Right hindlimb (tissue), 1 donor: ENCODE measurements around the gene ENAH.

Experiments used
- DNase-seq: peaks from one replicate; pipeline ENCODE4 v3.0.0-alpha.2; 2018

ENAH gene

DNA sequence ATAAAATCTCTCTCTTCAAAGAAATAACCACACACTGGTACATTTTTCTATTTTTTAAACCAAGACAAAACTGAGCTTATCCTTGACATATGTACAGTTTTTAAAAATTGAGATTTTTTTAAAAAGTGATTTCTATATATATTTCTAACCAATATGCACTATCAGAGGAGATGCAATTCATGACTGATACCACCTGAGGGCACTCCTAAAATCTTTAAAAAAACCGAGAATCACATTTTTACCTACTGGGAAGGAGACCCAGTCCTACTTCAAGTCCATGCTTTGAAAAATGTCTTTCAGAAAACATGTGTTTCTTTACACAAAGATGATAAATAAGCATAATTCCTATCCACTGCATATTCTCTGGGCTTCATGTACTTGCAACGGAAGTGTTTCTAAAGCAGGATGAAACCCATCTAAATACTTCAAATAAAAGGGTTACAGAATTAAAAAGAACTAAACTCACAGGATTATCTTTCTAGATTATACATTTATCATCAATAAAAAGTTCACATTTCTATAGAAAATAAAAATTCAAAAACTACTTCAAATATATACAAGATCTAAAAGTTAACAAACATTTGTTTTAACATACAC lies 98.6 kb downstream of the ENAH start:
- no peak for DNase-seq

GRCh38 chr1:225549821-225550220 lies 103.1 kb downstream of the ENAH start:
- no peak for DNase-seq

GRCh38 chr1:225548140-225548857 lies 104.6 kb downstream of the ENAH start:
- DNase-seq, result no peak

GRCh38 chr1:225545649-225546048 lies 107.3 kb downstream of the ENAH start:
- DNase-seq, result no peak

DNA sequence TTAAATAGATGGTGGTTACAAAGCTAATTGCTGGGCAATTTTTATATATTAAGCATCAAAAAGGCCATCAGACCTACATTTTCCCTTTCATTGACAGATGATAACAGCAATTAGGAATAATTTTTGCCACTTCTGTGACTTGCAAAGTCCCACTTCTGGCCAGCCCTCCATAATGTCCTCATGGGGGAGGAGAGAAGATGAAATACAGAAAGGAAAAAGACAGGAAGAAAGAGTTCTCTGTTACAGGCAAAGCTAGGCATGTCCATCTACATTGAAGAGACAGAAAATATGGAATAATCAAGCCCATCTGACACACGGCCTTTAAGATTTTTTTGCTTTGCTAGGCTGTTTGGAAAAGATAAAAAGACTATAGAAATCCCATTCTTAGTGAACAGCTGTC lies 108.0 kb downstream of the ENAH start:
- DNase-seq, result no peak

- no peak for DNase-seq
Observed at GRCh38 chr1:225544263-225544662, 108.7 kb downstream of the ENAH start.

DNA sequence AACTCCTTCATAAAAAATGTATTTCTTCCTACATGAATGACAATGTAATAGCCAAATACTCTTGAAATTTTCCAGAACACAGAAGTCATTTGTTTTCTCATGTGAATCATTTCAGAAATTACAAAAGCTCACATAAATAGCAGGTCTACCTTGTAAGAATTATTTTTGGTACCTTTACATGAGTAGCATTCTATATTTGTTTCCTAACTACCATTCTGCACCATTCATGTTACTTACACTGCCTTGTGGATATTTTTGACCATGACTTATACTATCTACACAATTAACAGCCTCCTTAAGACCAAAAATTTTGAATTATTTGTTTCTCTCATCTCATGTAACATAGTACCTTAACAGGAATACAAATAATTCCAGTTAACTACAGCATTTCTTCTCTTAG lies 109.6 kb downstream of the ENAH start:
- DNase-seq, result no peak

DNA sequence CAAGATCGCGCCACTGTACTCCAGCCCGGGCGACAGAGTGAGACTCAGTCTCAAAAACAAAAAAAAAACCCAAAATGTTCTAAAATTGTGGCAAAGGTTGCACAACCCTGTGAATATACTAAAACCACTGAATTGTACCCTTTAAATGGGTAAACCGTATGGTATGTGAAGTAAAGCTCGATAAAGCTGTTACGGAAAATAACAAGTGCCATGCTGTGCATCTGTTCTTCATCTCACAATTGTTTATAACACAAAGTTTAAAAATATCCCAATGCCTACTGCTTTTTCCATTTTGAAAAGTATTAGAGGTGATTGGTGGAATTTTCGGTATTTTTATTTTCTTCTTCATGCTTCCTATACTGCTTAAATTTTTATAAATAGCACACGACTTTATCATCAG lies 111.5 kb downstream of the ENAH start:
- no peak for DNase-seq

DNA sequence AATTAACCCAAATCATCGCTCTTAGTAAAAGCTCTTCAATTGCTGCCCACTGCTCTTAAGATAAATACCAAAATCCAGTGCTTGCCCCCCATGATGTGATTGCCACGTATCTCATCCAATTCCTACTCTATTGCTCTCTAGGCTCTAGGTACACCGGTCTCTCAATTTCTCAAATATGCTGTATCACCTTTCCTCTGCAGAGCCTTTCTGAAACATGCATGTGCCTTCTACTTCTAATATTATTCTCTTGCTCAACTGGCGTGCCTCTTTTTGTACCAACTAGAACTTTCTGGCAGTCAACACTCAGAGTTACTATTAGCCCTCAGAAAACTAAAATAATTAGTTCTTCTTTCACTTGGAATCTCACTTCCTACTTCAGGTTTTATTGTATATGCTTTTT lies 113.3 kb downstream of the ENAH start:
- DNase-seq, result no peak

GRCh38 chr1:225539069-225539468 lies 113.9 kb downstream of the ENAH start:
- DNase-seq, result no peak

- no peak for DNase-seq
Observed at GRCh38 chr1:225537554-225538251, 115.2 kb downstream of the ENAH start.

DNA sequence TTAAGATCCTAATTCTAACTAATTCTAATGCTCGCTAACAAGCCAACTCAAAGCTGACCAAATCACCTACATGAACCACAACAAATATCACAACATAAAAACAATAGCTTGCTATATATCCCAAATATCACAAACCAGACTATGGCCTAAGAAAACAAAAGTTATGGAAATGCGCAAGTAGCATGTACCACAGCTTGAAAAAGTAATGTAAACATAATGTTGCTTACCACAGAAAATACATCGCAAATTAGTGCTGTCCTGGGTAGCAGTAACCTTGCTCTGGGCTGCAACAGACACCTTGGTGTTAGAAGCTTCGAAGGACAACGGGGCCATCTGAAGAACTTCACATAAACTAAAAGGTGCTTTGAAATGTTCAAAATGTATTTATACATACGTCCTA lies 117.6 kb downstream of the ENAH start:
- no peak for DNase-seq

DNA sequence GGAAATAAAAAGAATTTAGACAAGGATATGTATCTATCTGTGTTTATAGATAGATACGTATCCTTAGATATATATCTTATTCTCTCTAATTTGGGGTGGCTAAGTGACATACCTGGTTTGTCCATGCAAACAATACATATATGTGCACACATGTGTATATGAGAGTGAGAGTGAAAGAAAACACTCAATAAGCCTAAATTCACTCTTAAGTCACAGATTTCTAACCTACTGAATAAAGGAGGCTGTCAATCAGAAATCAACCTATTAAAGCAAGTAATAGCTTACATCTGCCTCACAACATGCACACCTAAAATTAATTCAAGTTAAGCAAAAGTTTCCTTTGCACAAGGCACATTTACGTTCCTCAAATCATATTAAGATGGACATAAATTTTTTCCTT lies 118.2 kb downstream of the ENAH start:
- DNase-seq, result no peak

- no peak for DNase-seq
Observed at GRCh38 chr1:225534135-225534534, 118.8 kb downstream of the ENAH start.

GRCh38 chr1:225533238-225533637 lies 119.7 kb downstream of the ENAH start:
- no peak for DNase-seq

GRCh38 chr1:225532240-225532944 lies 120.5 kb downstream of the ENAH start:
- no peak for DNase-seq

- no peak for DNase-seq
Observed at GRCh38 chr1:225529726-225530125, 123.2 kb downstream of the ENAH start.

DNA sequence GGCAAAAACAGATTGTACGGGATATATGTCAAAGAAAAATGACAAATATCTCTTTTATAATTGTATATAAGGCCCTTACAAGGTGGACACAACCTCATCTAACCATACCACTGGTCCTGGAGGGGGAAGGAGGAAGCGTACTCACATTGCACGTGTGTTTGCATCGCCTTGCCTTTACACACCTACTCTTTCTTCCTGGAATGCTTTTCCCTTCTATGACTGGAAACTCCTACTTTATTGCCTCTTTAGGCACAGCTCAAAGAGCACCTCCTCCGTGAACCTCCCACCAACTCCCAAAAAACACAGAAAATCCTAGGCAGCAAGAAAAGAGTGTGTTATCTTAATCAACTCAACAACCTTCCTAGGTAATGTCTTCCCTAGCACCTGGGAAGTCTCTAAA lies 125.3 kb downstream of the ENAH start:
- DNase-seq, result no peak

DNA sequence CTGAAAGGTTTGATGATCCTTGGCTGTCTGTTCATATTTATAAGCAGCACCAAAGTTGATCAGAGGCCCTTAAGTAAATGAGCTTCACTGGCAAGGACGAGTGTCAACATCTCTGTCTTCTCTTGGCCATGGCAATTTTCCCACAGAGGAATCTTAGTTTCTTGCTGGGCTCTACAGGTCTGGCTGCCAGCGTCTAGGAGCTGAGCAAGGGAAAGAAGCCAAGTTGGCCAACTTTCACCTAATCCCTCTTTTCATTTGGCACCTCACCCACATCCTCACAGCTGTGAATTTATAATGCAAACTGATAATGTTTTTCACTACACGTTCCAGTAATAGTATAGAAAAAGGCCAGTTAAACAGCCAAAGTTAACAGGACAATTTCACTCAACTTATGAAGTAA lies 126.0 kb downstream of the ENAH start:
- peak; percentile 37 for DNase-seq

- no peak for DNase-seq
Observed at GRCh38 chr1:225525377-225525776, 127.5 kb downstream of the ENAH start.

- DNase-seq, result no peak
Observed at GRCh38 chr1:225524570-225524969, 128.4 kb downstream of the ENAH start.

DNA sequence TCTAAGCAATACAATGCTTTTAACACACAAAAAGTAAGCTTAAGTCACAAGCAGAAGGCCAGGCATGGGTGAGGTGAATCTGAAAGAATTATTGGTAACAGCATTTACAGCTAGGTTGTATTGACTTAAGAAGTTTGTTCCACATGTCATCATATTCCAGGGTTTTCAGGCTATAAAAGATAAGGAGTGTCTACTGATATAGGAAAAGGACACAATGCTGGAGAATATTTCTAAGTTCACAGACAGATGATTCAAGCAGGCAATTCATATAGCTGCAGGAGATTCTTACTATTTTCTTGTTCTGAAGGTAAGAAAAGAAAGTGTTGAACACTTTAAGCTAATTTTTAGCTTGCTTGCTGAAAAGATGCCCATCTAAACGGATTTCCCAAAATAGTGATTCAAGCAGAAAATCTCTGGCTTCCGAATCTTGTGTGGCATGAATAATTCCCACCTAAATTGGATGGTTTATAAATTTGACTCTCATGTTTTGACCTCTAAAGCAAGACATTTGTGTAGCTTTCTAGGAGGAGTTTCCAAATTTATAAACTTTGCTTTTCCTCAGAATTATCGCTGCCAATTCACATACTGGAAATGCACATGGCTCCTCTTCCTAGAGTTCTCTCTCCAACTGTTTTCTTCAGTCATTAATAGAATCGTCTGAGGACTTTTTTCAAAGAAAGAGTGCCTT lies 129.5 kb downstream of the ENAH start:
- DNase-seq, result no peak
